ENCODE measurements around the gene SLC29A2. TPM values are rescaled to one million over a fixed set of nuclear protein-coding genes. Genes with fewer than 3 reads are reported as not detected.

The SLC29A2 gene
- total RNA-seq, 1 experiment from 2014 or later, result 7.0 TPM

DNA sequence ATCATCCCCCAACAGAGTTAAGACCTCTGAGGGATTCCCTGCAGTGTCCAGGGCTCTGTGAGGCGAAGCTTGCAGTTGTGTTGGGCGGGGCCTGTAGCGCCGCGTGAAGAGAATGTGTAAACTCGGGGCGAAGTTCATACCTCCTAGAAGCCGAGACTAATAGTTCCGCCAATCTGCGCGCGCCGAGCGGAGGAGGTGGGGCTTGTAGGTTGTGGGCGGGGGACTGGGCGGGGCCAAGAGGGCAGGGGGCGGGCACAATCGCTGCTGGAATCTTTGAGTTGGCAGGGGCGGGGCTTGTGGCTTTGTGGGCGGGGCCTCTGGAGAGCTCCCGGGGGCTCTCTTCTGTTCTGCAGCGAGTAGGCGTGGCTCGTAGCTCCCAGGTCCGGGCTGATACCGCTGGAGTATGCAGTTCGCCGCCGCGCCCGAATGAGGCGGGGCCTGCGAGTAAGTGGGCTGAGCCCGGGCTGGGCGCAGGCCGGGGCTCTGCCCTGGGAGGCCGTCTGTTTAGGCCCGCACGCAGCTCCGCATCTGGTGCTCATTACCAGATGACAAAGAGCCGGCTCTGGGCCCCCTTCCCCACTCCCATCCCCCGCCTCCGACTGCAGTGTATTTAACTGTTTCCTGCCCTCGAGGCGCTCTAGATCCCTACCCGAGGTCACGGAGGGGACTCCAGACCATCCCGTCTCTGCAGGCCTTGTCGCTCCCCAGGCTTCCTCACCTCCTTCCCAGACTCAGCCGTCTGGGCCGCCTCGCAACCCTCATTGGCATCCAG is 58.8 kb downstream of the SLC29A2 start:
- Mint-ChIP-seq H3K27me3 (ENCODE audit: insufficient read depth, unreplicated experiment) (no peaks in the 10 kb centered on the region), H3K4me3 (ENCODE audit: unreplicated experiment) (peak overlapping the region; percentile 79), H3K9me3 (ENCODE audit: unreplicated experiment) (no peaks in the 10 kb centered on the region), H3K4me1 (ENCODE audit: insufficient read depth, unreplicated experiment) (peaks cover 12% of the 10 kb centered on the region), H3K36me3 (ENCODE audit: insufficient read depth, unreplicated experiment) (no peaks in the 10 kb centered on the region), H3K27ac (ENCODE audit: low read depth, unreplicated experiment) (peak overlapping the region; percentile 81)
- ChIA-PET CTCF (interaction anchor here (0.5 to 5.5 kb wide), 14 partner anchors 9 to 93 kb away, joined by 3 to 48 read pairs (median 4); partner anchors contain the start of genes BRMS1 and RIN1), POLR2A (interaction anchor here (0.6 to 3.5 kb wide), 26 partner anchors 9 to 935 kb away, joined by 3 to 45 read pairs (median 4); partner anchors contain the start of genes B4GAT1, BRMS1, DPP3 and RAB1B)
- no TSS peak for BruUV-seq (replicated peaks)
- peak; percentile 97 for DNase-seq (ENCODE audit: unreplicated experiment)
- intact Hi-C loops (cut with micrococcal nuclease), result loop anchor here (1.0 to 2.0 kb wide), 5 partner anchors 16 to 126 kb away; partner anchors contain the start of genes MRPL11, RIN1 and YIF1A
- TF ChIP-seq, protein P1, sequence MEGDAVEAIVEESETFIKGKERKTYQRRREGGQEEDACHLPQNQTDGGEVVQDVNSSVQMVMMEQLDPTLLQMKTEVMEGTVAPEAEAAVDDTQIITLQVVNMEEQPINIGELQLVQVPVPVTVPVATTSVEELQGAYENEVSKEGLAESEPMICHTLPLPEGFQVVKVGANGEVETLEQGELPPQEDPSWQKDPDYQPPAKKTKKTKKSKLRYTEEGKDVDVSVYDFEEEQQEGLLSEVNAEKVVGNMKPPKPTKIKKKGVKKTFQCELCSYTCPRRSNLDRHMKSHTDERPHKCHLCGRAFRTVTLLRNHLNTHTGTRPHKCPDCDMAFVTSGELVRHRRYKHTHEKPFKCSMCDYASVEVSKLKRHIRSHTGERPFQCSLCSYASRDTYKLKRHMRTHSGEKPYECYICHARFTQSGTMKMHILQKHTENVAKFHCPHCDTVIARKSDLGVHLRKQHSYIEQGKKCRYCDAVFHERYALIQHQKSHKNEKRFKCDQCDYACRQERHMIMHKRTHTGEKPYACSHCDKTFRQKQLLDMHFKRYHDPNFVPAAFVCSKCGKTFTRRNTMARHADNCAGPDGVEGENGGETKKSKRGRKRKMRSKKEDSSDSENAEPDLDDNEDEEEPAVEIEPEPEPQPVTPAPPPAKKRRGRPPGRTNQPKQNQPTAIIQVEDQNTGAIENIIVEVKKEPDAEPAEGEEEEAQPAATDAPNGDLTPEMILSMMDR (IDR thresholded peaks at IDR 0.05; ENCODE audit: unreplicated experiment), result no peak

Other genes starting within 250 kb of the SLC29A2 start
- gene KLC2, start 114.1 kb downstream of the SLC29A2 start, total RNA-seq (2022), result 51.4 and 73.5 TPM in 2 replicates
- 73.4 and 87.0 TPM in 2 replicates for gene RAB1B, start 103.1 kb downstream of the SLC29A2 start, total RNA-seq (2022)
- gene CNIH2, start 93.6 kb downstream of the SLC29A2 start, total RNA-seq (2022), result 1.4 and 1.6 TPM in 2 replicates
- 143 and 144 TPM in 2 replicates for gene YIF1A, start 82.6 kb downstream of the SLC29A2 start, total RNA-seq (2022)
- 0.12 TPM in 1 of 2 replicates, not detected in the other for gene TMEM151A, start 79.9 kb downstream of the SLC29A2 start, total RNA-seq (2022)
- gene CD248, start 54.7 kb downstream of the SLC29A2 start, total RNA-seq (2022), result not detected in 2 replicates
- gene RIN1, start 35.3 kb downstream of the SLC29A2 start, total RNA-seq (2022), result 38.7 and 50.2 TPM in 2 replicates
- gene BRMS1, start 26.7 kb downstream of the SLC29A2 start, total RNA-seq (2022), result 53.2 and 55.4 TPM in 2 replicates
- gene B4GAT1, start 24.1 kb downstream of the SLC29A2 start, total RNA-seq (2022), result 6.7 and 8.6 TPM in 2 replicates
- not detected in 2 replicates for gene NPAS4, start 49.3 kb upstream of the SLC29A2 start, total RNA-seq (2022)
- gene MRPL11, start 67.1 kb upstream of the SLC29A2 start, total RNA-seq (2022), result 65.5 and 69.1 TPM in 2 replicates
- 5.0 and 6.1 TPM in 2 replicates for gene PELI3, start 95.1 kb upstream of the SLC29A2 start, total RNA-seq (2022)
- 34.4 and 40.9 TPM in 2 replicates for gene DPP3, start 108.7 kb upstream of the SLC29A2 start, total RNA-seq (2022)
- gene BBS1, start 138.9 kb upstream of the SLC29A2 start, total RNA-seq (2022), result 31.7 and 33.9 TPM in 2 replicates
- gene ZDHHC24, start 174.3 kb upstream of the SLC29A2 start, total RNA-seq (2022), result 11.1 and 12.4 TPM in 2 replicates
- not detected in 2 replicates for gene ACTN3, start 175.1 kb upstream of the SLC29A2 start, total RNA-seq (2022)
- gene CTSF, start 196.8 kb upstream of the SLC29A2 start, total RNA-seq (2022), result 8.6 and 11.8 TPM in 2 replicates
- not detected in 2 replicates for gene CCDC87, start 221.3 kb upstream of the SLC29A2 start, total RNA-seq (2022)
- gene CCS, start 221.4 kb upstream of the SLC29A2 start, total RNA-seq (2022), result 25.8 and 34.4 TPM in 2 replicates
- 78.1 and 88.3 TPM in 2 replicates for gene RBM14, start 244.9 kb upstream of the SLC29A2 start, total RNA-seq (2022)